Measurements from ENCODE around the gene MAPK10. TPM values are rescaled to one million over a fixed set of nuclear protein-coding genes. Genes with fewer than 3 reads are reported as not detected.
"Not testable (repeated sequence)": the region's sequence is repeated elsewhere in the genome, so short reads cannot be mapped to it uniquely, and the experiment has no call there.

The MAPK10 gene
- total RNA-seq, 2 experiments from 2014 or later = not detected

- H3K27me3 Mint-ChIP-seq (ENCODE audit: low read depth) = no peaks in the 10 kb centered on the region
- no peak overlapping the region for H3K4me3 Mint-ChIP-seq
- intact Hi-C loops (cut with micrococcal nuclease) = no loop called here
- H3K4me1 Mint-ChIP-seq (ENCODE audit: low read depth) = no peaks in the 10 kb centered on the region
- H3K27ac Mint-ChIP-seq = no peak overlapping the region
- H3K9me3 Mint-ChIP-seq = peaks cover 4% of the 10 kb centered on the region
- no peaks in the 10 kb centered on the region for H3K36me3 Mint-ChIP-seq (ENCODE audit: low read depth)
- DNase-seq = no peak
- CTCF ChIA-PET = no interaction called here
Measured at GRCh38 chr4:86220121-86220520, 139.7 kb downstream of the MAPK10 start.

- H3K9me3 Mint-ChIP-seq = peaks cover 4% of the 10 kb centered on the region
- intact Hi-C loops (cut with micrococcal nuclease) = no loop called here
- H3K27ac Mint-ChIP-seq = no peak overlapping the region
- no peak for DNase-seq
- H3K36me3 Mint-ChIP-seq (ENCODE audit: low read depth) = no peaks in the 10 kb centered on the region
- CTCF ChIA-PET = no interaction called here
- no peaks in the 10 kb centered on the region for H3K4me1 Mint-ChIP-seq (ENCODE audit: low read depth)
- no peak overlapping the region for H3K4me3 Mint-ChIP-seq
- H3K27me3 Mint-ChIP-seq (ENCODE audit: low read depth) = no peaks in the 10 kb centered on the region
Measured at GRCh38 chr4:86218746-86219473, 140.9 kb downstream of the MAPK10 start.

- DNase-seq = no peak
- no peak overlapping the region for H3K27ac Mint-ChIP-seq
- no peaks in the 10 kb centered on the region for H3K4me1 Mint-ChIP-seq (ENCODE audit: low read depth)
- CTCF ChIA-PET = no interaction called here
- intact Hi-C loops (cut with micrococcal nuclease) = no loop called here
- no peaks in the 10 kb centered on the region for H3K27me3 Mint-ChIP-seq (ENCODE audit: low read depth)
- H3K4me3 Mint-ChIP-seq = no peak overlapping the region
- H3K36me3 Mint-ChIP-seq (ENCODE audit: low read depth) = no peaks in the 10 kb centered on the region
- peaks cover 2% of the 10 kb centered on the region for H3K9me3 Mint-ChIP-seq
Measured at GRCh38 chr4:86203176-86203575, 156.7 kb downstream of the MAPK10 start.

- intact Hi-C loops (cut with micrococcal nuclease) = no loop called here
- CTCF ChIA-PET = no interaction called here
- no peaks in the 10 kb centered on the region for H3K36me3 Mint-ChIP-seq (ENCODE audit: low read depth)
- H3K9me3 Mint-ChIP-seq = peaks cover 6% of the 10 kb centered on the region
- no peak overlapping the region for H3K27ac Mint-ChIP-seq
- H3K4me3 Mint-ChIP-seq = no peak overlapping the region
- no peaks in the 10 kb centered on the region for H3K27me3 Mint-ChIP-seq (ENCODE audit: low read depth)
- H3K4me1 Mint-ChIP-seq (ENCODE audit: low read depth) = no peaks in the 10 kb centered on the region
- DNase-seq = no peak
Measured at GRCh38 chr4:86185659-86186058, 174.2 kb downstream of the MAPK10 start.

GRCh38 chr4:86184901-86185285 lies 175.0 kb downstream of the MAPK10 start:
- intact Hi-C loops (cut with micrococcal nuclease) = no loop called here
- peaks cover 6% of the 10 kb centered on the region for H3K9me3 Mint-ChIP-seq
- no peak for DNase-seq
- CTCF ChIA-PET = no interaction called here
- no peak overlapping the region for H3K27ac Mint-ChIP-seq
- H3K4me3 Mint-ChIP-seq = no peak overlapping the region
- H3K27me3 Mint-ChIP-seq (ENCODE audit: low read depth) = no peaks in the 10 kb centered on the region
- no peaks in the 10 kb centered on the region for H3K4me1 Mint-ChIP-seq (ENCODE audit: low read depth)
- H3K36me3 Mint-ChIP-seq (ENCODE audit: low read depth) = no peaks in the 10 kb centered on the region

GRCh38 chr4:86184216-86184900 lies 175.5 kb downstream of the MAPK10 start:
- no peaks in the 10 kb centered on the region for H3K4me1 Mint-ChIP-seq (ENCODE audit: low read depth)
- CTCF ChIA-PET = no interaction called here
- H3K4me3 Mint-ChIP-seq = no peak overlapping the region
- intact Hi-C loops (cut with micrococcal nuclease) = no loop called here
- H3K27ac Mint-ChIP-seq = no peak overlapping the region
- no peaks in the 10 kb centered on the region for H3K27me3 Mint-ChIP-seq (ENCODE audit: low read depth)
- no peak for DNase-seq
- no peaks in the 10 kb centered on the region for H3K36me3 Mint-ChIP-seq (ENCODE audit: low read depth)
- peaks cover 6% of the 10 kb centered on the region for H3K9me3 Mint-ChIP-seq

GRCh38 chr4:86181585-86181984 lies 178.3 kb downstream of the MAPK10 start:
- H3K36me3 Mint-ChIP-seq (ENCODE audit: low read depth) = no peaks in the 10 kb centered on the region
- no peaks in the 10 kb centered on the region for H3K27me3 Mint-ChIP-seq (ENCODE audit: low read depth)
- H3K27ac Mint-ChIP-seq = no peak overlapping the region
- peaks cover 4% of the 10 kb centered on the region for H3K9me3 Mint-ChIP-seq
- CTCF ChIA-PET = no interaction called here
- intact Hi-C loops (cut with micrococcal nuclease) = no loop called here
- no peaks in the 10 kb centered on the region for H3K4me1 Mint-ChIP-seq (ENCODE audit: low read depth)
- H3K4me3 Mint-ChIP-seq = no peak overlapping the region
- DNase-seq = no peak

- no peak overlapping the region for H3K4me3 Mint-ChIP-seq
- CTCF ChIA-PET = no interaction called here
- H3K36me3 Mint-ChIP-seq (ENCODE audit: low read depth) = no peaks in the 10 kb centered on the region
- intact Hi-C loops (cut with micrococcal nuclease) = no loop called here
- H3K9me3 Mint-ChIP-seq = peaks cover 4% of the 10 kb centered on the region
- no peaks in the 10 kb centered on the region for H3K27me3 Mint-ChIP-seq (ENCODE audit: low read depth)
- no peak for DNase-seq
- H3K4me1 Mint-ChIP-seq (ENCODE audit: low read depth) = no peaks in the 10 kb centered on the region
- H3K27ac Mint-ChIP-seq = no peak overlapping the region
Measured at GRCh38 chr4:86178211-86178610, 181.6 kb downstream of the MAPK10 start.

GRCh38 chr4:86174506-86174905 lies 185.3 kb downstream of the MAPK10 start:
- no peaks in the 10 kb centered on the region for H3K36me3 Mint-ChIP-seq (ENCODE audit: low read depth)
- no peak overlapping the region for H3K4me3 Mint-ChIP-seq
- intact Hi-C loops (cut with micrococcal nuclease) = no loop called here
- no peaks in the 10 kb centered on the region for H3K4me1 Mint-ChIP-seq (ENCODE audit: low read depth)
- H3K27me3 Mint-ChIP-seq (ENCODE audit: low read depth) = no peaks in the 10 kb centered on the region
- no peak overlapping the region for H3K27ac Mint-ChIP-seq
- H3K9me3 Mint-ChIP-seq = peaks cover 5% of the 10 kb centered on the region
- CTCF ChIA-PET = no interaction called here
- no peak for DNase-seq

GRCh38 chr4:86168335-86168734 lies 191.5 kb downstream of the MAPK10 start:
- CTCF ChIA-PET; H3K9me3 Mint-ChIP-seq; DNase-seq; H3K4me3 Mint-ChIP-seq; intact Hi-C loops (cut with micrococcal nuclease); H3K27me3 Mint-ChIP-seq (ENCODE audit: low read depth); H3K27ac Mint-ChIP-seq; H3K4me1 Mint-ChIP-seq (ENCODE audit: low read depth); H3K36me3 Mint-ChIP-seq (ENCODE audit: low read depth): not testable (repeated sequence)

- CTCF ChIA-PET = no interaction called here
- Mint-ChIP-seq H3K4me1 (ENCODE audit: low read depth) (no peaks in the 10 kb centered on the region), H3K27me3 (ENCODE audit: low read depth) (no peaks in the 10 kb centered on the region), H3K4me3 (no peak overlapping the region), H3K27ac (no peak overlapping the region), H3K9me3 (no peaks in the 10 kb centered on the region), H3K36me3 (ENCODE audit: low read depth) (no peaks in the 10 kb centered on the region)
- DNase-seq = no peak
- intact Hi-C loops (cut with micrococcal nuclease) = no loop called here
Measured at GRCh38 chr4:86160426-86160825, 199.4 kb downstream of the MAPK10 start.

- Mint-ChIP-seq H3K27me3 (ENCODE audit: low read depth) (no peaks in the 10 kb centered on the region), H3K9me3 (no peaks in the 10 kb centered on the region), H3K4me1 (ENCODE audit: low read depth) (no peaks in the 10 kb centered on the region), H3K4me3 (no peak overlapping the region), H3K36me3 (ENCODE audit: low read depth) (no peaks in the 10 kb centered on the region), H3K27ac (no peak overlapping the region)
- DNase-seq = no peak
- intact Hi-C loops (cut with micrococcal nuclease) = no loop called here
- CTCF ChIA-PET = no interaction called here
Measured at GRCh38 chr4:86159216-86159615, 200.6 kb downstream of the MAPK10 start.

- intact Hi-C loops (cut with micrococcal nuclease) = no loop called here
- no peak overlapping the region for H3K4me3 Mint-ChIP-seq
- H3K36me3 Mint-ChIP-seq (ENCODE audit: low read depth) = no peaks in the 10 kb centered on the region
- no peak overlapping the region for H3K27ac Mint-ChIP-seq
- H3K9me3 Mint-ChIP-seq = no peaks in the 10 kb centered on the region
- H3K27me3 Mint-ChIP-seq (ENCODE audit: low read depth) = no peaks in the 10 kb centered on the region
- CTCF ChIA-PET = no interaction called here
- H3K4me1 Mint-ChIP-seq (ENCODE audit: low read depth) = no peaks in the 10 kb centered on the region
- no peak for DNase-seq
Measured at GRCh38 chr4:86156531-86156930, 203.3 kb downstream of the MAPK10 start.
